Measurements from ENCODE around the gene NQO1.
A peak's percentile ranks its signal among the peaks of the same experiment; 100 is the strongest.
"Not testable (repeated sequence)": the region's sequence is repeated elsewhere in the genome, so short reads cannot be mapped to it uniquely, and the experiment has no call there.

NQO1 gene

GRCh38 chr16:69726313-69727060 lies at the start of gene NQO1:
NQO1 (minus strand) TSS chr16:69726560; CDS start chr16:69726439, 121 bp downstream.
- peak; percentile 86 to 87 for DNase-seq

GRCh38 chr16:69775563-69775962 lies 49.2 kb upstream of the NQO1 start:
- DNase-seq: no peak

GRCh38 chr16:69773260-69773947 lies 47.0 kb upstream of the NQO1 start:
- DNase-seq: no peak

GRCh38 chr16:69771651-69771967 lies 45.2 kb upstream of the NQO1 start:
- DNase-seq: no peak

GRCh38 chr16:69769404-69769803 lies 43.0 kb upstream of the NQO1 start:
- DNase-seq: no peak

GRCh38 chr16:69768666-69769065 lies 42.3 kb upstream of the NQO1 start:
- DNase-seq: no peak

- no peak for DNase-seq
These were observed 41.3 kb upstream of the NQO1 start for GRCh38 chr16:69767459-69768229.

- no peak for DNase-seq
These were observed 37.2 kb upstream of the NQO1 start for GRCh38 chr16:69763599-69763942.

GRCh38 chr16:69762814-69763598 lies 36.6 kb upstream of the NQO1 start:
- peak in 1 of 2 donors; percentile 35 for DNase-seq

GRCh38 chr16:69761983-69762813 lies 35.8 kb upstream of the NQO1 start, which contains the start of gene WWP2:
WWP2 (plus strand) TSS chr16:69762332; CDS start chr16:69787011, 24,679 bp downstream.
- peak; percentile 82 to 85 for DNase-seq

GRCh38 chr16:69757375-69757774 lies 31.0 kb upstream of the NQO1 start:
- DNase-seq: not testable (repeated sequence)

GRCh38 chr16:69756705-69757104 lies 30.3 kb upstream of the NQO1 start:
- no peak for DNase-seq

- peak; percentile 98 to 99 for DNase-seq
These were observed 28.3 kb upstream of the NQO1 start, which contains the start of gene NOB1 for GRCh38 chr16:69754469-69755310. NOB1 (minus strand) TSS chr16:69754926; CDS start chr16:69754910, 16 bp downstream.

- no peak for DNase-seq
These were observed 27.7 kb upstream of the NQO1 start for GRCh38 chr16:69754143-69754468.

GRCh38 chr16:69748694-69749345 lies 22.5 kb upstream of the NQO1 start:
- DNase-seq: no peak

- no peak for DNase-seq
These were observed 20.8 kb upstream of the NQO1 start for GRCh38 chr16:69747115-69747514.

GRCh38 chr16:69745959-69746358 lies 19.6 kb upstream of the NQO1 start:
- DNase-seq: no peak

GRCh38 chr16:69745232-69745612 lies 18.9 kb upstream of the NQO1 start:
- no peak for DNase-seq

GRCh38 chr16:69744363-69745231 lies 18.2 kb upstream of the NQO1 start:
- no peak for DNase-seq
